ENCODE measurements around the gene ZCCHC17.
A peak's percentile ranks its signal among the peaks of the same experiment; 100 is the strongest.
"Not testable (repeated sequence)": the region's sequence is repeated elsewhere in the genome, so short reads cannot be mapped to it uniquely, and the experiment has no call there.

The ZCCHC17 gene

GRCh38 chr1:31381394-31382294 is 84.8 kb downstream of the ZCCHC17 start:
- Histone ChIP-seq H3K79me1 (replicated peaks; ENCODE audit: low read length, poor library complexity, severe bottlenecking) (no peaks in the 10 kb centered on the region), H2BK15ac (ENCODE audit: low read depth, poor library complexity, severe bottlenecking) (peak overlapping the region; percentile 35), H4K91ac (ENCODE audit: low read length) (no peak overlapping the region), H2BK120ac (ENCODE audit: low read depth, low read length) (no peak overlapping the region), H3K18ac (ENCODE audit: low read depth in 1 of 2, low read length in 2 of 2) (no peak overlapping the region), H3K4me1 (ENCODE audit: control insufficient read depth, insufficient read depth, low read depth, low read length) (peaks cover 7% of the 10 kb centered on the region), H3K27ac (ENCODE audit: low read length, poor library complexity, severe bottlenecking) (no peak overlapping the region), H2BK5ac (ENCODE audit: low read depth, low read length, poor library complexity, severe bottlenecking) (no peak overlapping the region), H4K8ac (ENCODE audit: low read length) (no peak overlapping the region), H3K9me3 (ENCODE audit: control insufficient read depth, low read length) (no peaks in the 10 kb centered on the region), H3K23ac (ENCODE audit: low read length in 2 of 2) (no peak overlapping the region), H2BK12ac (ENCODE audit: low read length in 2 of 2) (no peak overlapping the region), H3K36me3 (ENCODE audit: control insufficient read depth in 1 of 2, insufficient read depth in 2 of 2, low read depth in 1 of 2, low read length in 2 of 2) (no peaks in the 10 kb centered on the region), H3K4ac (ENCODE audit: low read depth in 1 of 2, low read length in 2 of 2) (no peak overlapping the region), H2AK5ac (ENCODE audit: low read length, severe bottlenecking) (no peak overlapping the region), H3K4me2 (ENCODE audit: low read length, poor library complexity, severe bottlenecking) (no peak overlapping the region), H3K14ac (ENCODE audit: low read length in 2 of 2) (no peak overlapping the region), H3K4me3 (ENCODE audit: insufficient read depth in 1 of 2, low read depth in 1 of 2, low read length in 2 of 2) (no peak overlapping the region), H3K27me3 (ENCODE audit: control insufficient read depth in 1 of 2, insufficient read depth in 1 of 2, low read length in 2 of 2) (no peaks in the 10 kb centered on the region), H2AFZ (ENCODE audit: low read depth, low read length) (no peak overlapping the region), H3K9ac (ENCODE audit: low read length) (no peak overlapping the region)
- no peak for DNase-seq
- WGBS = 71% methylated on average over 6 of the region's 6 CpGs

GRCh38 chr1:31382379-31382989 is 85.7 kb downstream of the ZCCHC17 start:
- Histone ChIP-seq H3K9ac (ENCODE audit: low read length) (no peak overlapping the region), H2BK120ac (ENCODE audit: low read depth, low read length) (no peak overlapping the region), H3K9me3 (ENCODE audit: control insufficient read depth, low read length) (no peaks in the 10 kb centered on the region), H3K14ac (ENCODE audit: low read length in 2 of 2) (no peak overlapping the region), H2BK12ac (ENCODE audit: low read length in 2 of 2) (no peak overlapping the region), H2BK5ac (ENCODE audit: low read depth, low read length, poor library complexity, severe bottlenecking) (no peak overlapping the region), H3K4ac (ENCODE audit: low read depth in 1 of 2, low read length in 2 of 2) (no peak overlapping the region), H4K8ac (ENCODE audit: low read length) (no peak overlapping the region), H3K4me3 (ENCODE audit: insufficient read depth in 1 of 2, low read depth in 1 of 2, low read length in 2 of 2) (no peak overlapping the region), H2AFZ (ENCODE audit: low read depth, low read length) (no peak overlapping the region), H3K79me1 (replicated peaks; ENCODE audit: low read length, poor library complexity, severe bottlenecking) (no peaks in the 10 kb centered on the region), H4K91ac (ENCODE audit: low read length) (no peak overlapping the region), H3K23ac (ENCODE audit: low read length in 2 of 2) (no peak overlapping the region), H3K4me1 (ENCODE audit: control insufficient read depth, insufficient read depth, low read depth, low read length) (peaks cover 2% of the 10 kb centered on the region), H2AK5ac (ENCODE audit: low read length, severe bottlenecking) (no peak overlapping the region), H3K4me2 (ENCODE audit: low read length, poor library complexity, severe bottlenecking) (no peak overlapping the region), H3K27me3 (ENCODE audit: control insufficient read depth in 1 of 2, insufficient read depth in 1 of 2, low read length in 2 of 2) (no peaks in the 10 kb centered on the region), H3K27ac (ENCODE audit: low read length, poor library complexity, severe bottlenecking) (no peak overlapping the region), H2BK15ac (ENCODE audit: low read depth, poor library complexity, severe bottlenecking) (no peak overlapping the region), H3K36me3 (ENCODE audit: control insufficient read depth in 1 of 2, insufficient read depth in 2 of 2, low read depth in 1 of 2, low read length in 2 of 2) (no peaks in the 10 kb centered on the region), H3K18ac (ENCODE audit: low read depth in 1 of 2, low read length in 2 of 2) (no peak overlapping the region)
- no peak for DNase-seq
- 88% methylated on average over 3 of the region's 3 CpGs for WGBS

GRCh38 chr1:31383967-31384366 is 87.1 kb downstream of the ZCCHC17 start:
- Histone ChIP-seq H3K27ac (ENCODE audit: low read length, poor library complexity, severe bottlenecking) (no peak overlapping the region), H2AFZ (ENCODE audit: low read depth, low read length) (no peak overlapping the region), H2BK120ac (ENCODE audit: low read depth, low read length) (no peak overlapping the region), H3K9ac (ENCODE audit: low read length) (no peak overlapping the region), H4K91ac (ENCODE audit: low read length) (no peak overlapping the region), H3K23ac (ENCODE audit: low read length in 2 of 2) (no peak overlapping the region), H3K18ac (ENCODE audit: low read depth in 1 of 2, low read length in 2 of 2) (no peak overlapping the region), H3K4me3 (ENCODE audit: insufficient read depth in 1 of 2, low read depth in 1 of 2, low read length in 2 of 2) (no peak overlapping the region), H2AK5ac (ENCODE audit: low read length, severe bottlenecking) (no peak overlapping the region), H4K8ac (ENCODE audit: low read length) (no peak overlapping the region), H3K14ac (ENCODE audit: low read length in 2 of 2) (no peak overlapping the region), H2BK5ac (ENCODE audit: low read depth, low read length, poor library complexity, severe bottlenecking) (no peak overlapping the region), H3K4ac (ENCODE audit: low read depth in 1 of 2, low read length in 2 of 2) (no peak overlapping the region), H3K79me1 (replicated peaks; ENCODE audit: low read length, poor library complexity, severe bottlenecking) (no peaks in the 10 kb centered on the region), H3K27me3 (ENCODE audit: control insufficient read depth in 1 of 2, insufficient read depth in 1 of 2, low read length in 2 of 2) (no peaks in the 10 kb centered on the region), H3K4me2 (ENCODE audit: low read length, poor library complexity, severe bottlenecking) (no peak overlapping the region), H3K36me3 (ENCODE audit: control insufficient read depth in 1 of 2, insufficient read depth in 2 of 2, low read depth in 1 of 2, low read length in 2 of 2) (no peaks in the 10 kb centered on the region), H2BK12ac (ENCODE audit: low read length in 2 of 2) (no peak overlapping the region), H3K4me1 (ENCODE audit: control insufficient read depth, insufficient read depth, low read depth, low read length) (peaks cover 4% of the 10 kb centered on the region), H3K9me3 (ENCODE audit: control insufficient read depth, low read length) (no peaks in the 10 kb centered on the region), H2BK15ac (ENCODE audit: low read depth, poor library complexity, severe bottlenecking) (no peak overlapping the region)
- 100% methylated on average over 1 of the region's 1 CpG for WGBS
- DNase-seq = no peak

- H3K4me2 ChIP-seq (ENCODE audit: low read length, poor library complexity, severe bottlenecking); H3K14ac ChIP-seq (ENCODE audit: low read length in 2 of 2); H2BK15ac ChIP-seq (ENCODE audit: low read depth, poor library complexity, severe bottlenecking); H3K4me3 ChIP-seq (ENCODE audit: insufficient read depth in 1 of 2, low read depth in 1 of 2, low read length in 2 of 2); H3K9ac ChIP-seq (ENCODE audit: low read length); H3K18ac ChIP-seq (ENCODE audit: low read depth in 1 of 2, low read length in 2 of 2); H2BK12ac ChIP-seq (ENCODE audit: low read length in 2 of 2); H2BK120ac ChIP-seq (ENCODE audit: low read depth, low read length); H4K91ac ChIP-seq (ENCODE audit: low read length); DNase-seq; H3K4me1 ChIP-seq (ENCODE audit: control insufficient read depth, insufficient read depth, low read depth, low read length); H2BK5ac ChIP-seq (ENCODE audit: low read depth, low read length, poor library complexity, severe bottlenecking); H3K4ac ChIP-seq (ENCODE audit: low read depth in 1 of 2, low read length in 2 of 2); H2AK5ac ChIP-seq (ENCODE audit: low read length, severe bottlenecking); H3K23ac ChIP-seq (ENCODE audit: low read length in 2 of 2); H3K79me1 ChIP-seq (replicated peaks; ENCODE audit: low read length, poor library complexity, severe bottlenecking); H3K9me3 ChIP-seq (ENCODE audit: control insufficient read depth, low read length); H2AFZ ChIP-seq (ENCODE audit: low read depth, low read length); H4K8ac ChIP-seq (ENCODE audit: low read length); H3K27me3 ChIP-seq (ENCODE audit: control insufficient read depth in 1 of 2, insufficient read depth in 1 of 2, low read length in 2 of 2); H3K36me3 ChIP-seq (ENCODE audit: control insufficient read depth in 1 of 2, insufficient read depth in 2 of 2, low read depth in 1 of 2, low read length in 2 of 2); H3K27ac ChIP-seq (ENCODE audit: low read length, poor library complexity, severe bottlenecking): not testable (repeated sequence)
- 73% methylated on average over 8 of the region's 8 CpGs for WGBS
Observed at GRCh38 chr1:31386576-31387243, 89.9 kb downstream of the ZCCHC17 start.

All from mesenchymal stem cell (in vitro differentiated cells and primary cell).